NCI-H2227 (cell line): Measurements from ENCODE around the gene ITLN2.
"Not testable (repeated sequence)": the region's sequence is repeated elsewhere in the genome, so short reads cannot be mapped to it uniquely, and the experiment has no call there.

Experiments
- DNase-seq: peaks from one replicate; lab custom pipeline; 2025; ENCODE audit not compliant: unreplicated experiment; lab: John Stamatoyannopoulos, UW

The ITLN2 gene

GRCh38 chr1:160956966-160957365 is 2.4 kb upstream of the ITLN2 start:
- no peak for DNase-seq

GRCh38 chr1:160953030-160953429 is 1.6 kb downstream of the ITLN2 start:
- DNase-seq = no peak

GRCh38 chr1:160952129-160952510 is 2.5 kb downstream of the ITLN2 start:
- DNase-seq = no peak

- peak; percentile 32 for DNase-seq
These were observed 3.0 kb downstream of the ITLN2 start for GRCh38 chr1:160951443-160952128.

GRCh38 chr1:160950657-160951056 is 4.0 kb downstream of the ITLN2 start:
- DNase-seq = no peak

- DNase-seq = no peak
These were observed 4.7 kb downstream of the ITLN2 start for GRCh38 chr1:160949881-160950280.

GRCh38 chr1:160949216-160949880 is 5.3 kb downstream of the ITLN2 start:
- not testable (repeated sequence) for DNase-seq

- DNase-seq = not testable (repeated sequence)
These were observed 7.3 kb downstream of the ITLN2 start for GRCh38 chr1:160947174-160947759.

GRCh38 chr1:160945881-160946280 is 8.7 kb downstream of the ITLN2 start:
- DNase-seq = not testable (repeated sequence)

- DNase-seq = no peak
These were observed 9.5 kb downstream of the ITLN2 start for GRCh38 chr1:160945079-160945478.

- DNase-seq = peak; percentile 8
These were observed 11.7 kb downstream of the ITLN2 start for GRCh38 chr1:160942926-160943325.

- DNase-seq = not testable (repeated sequence)
These were observed 17.9 kb downstream of the ITLN2 start for GRCh38 chr1:160936666-160937065.

GRCh38 chr1:160935527-160936258 is 18.9 kb downstream of the ITLN2 start:
- DNase-seq = no peak

GRCh38 chr1:160933305-160933704 is 21.3 kb downstream of the ITLN2 start:
- not testable (repeated sequence) for DNase-seq

- DNase-seq = no peak
These were observed 28.9 kb downstream of the ITLN2 start for GRCh38 chr1:160925652-160926244.

- DNase-seq = no peak
These were observed 29.6 kb downstream of the ITLN2 start for GRCh38 chr1:160924791-160925651.

GRCh38 chr1:160916666-160917065 is 37.9 kb downstream of the ITLN2 start:
- no peak for DNase-seq

- not testable (repeated sequence) for DNase-seq
These were observed 41.4 kb downstream of the ITLN2 start for GRCh38 chr1:160913229-160913628.

- DNase-seq = no peak
These were observed 42.7 kb downstream of the ITLN2 start for GRCh38 chr1:160911925-160912324.

GRCh38 chr1:160911441-160911840 is 43.2 kb downstream of the ITLN2 start:
- no peak for DNase-seq
